ENCODE data around the gene KIF26A. TPM values are rescaled to one million over a fixed set of nuclear protein-coding genes. Genes with fewer than 3 reads are reported as not detected.

Gene KIF26A
- total RNA-seq, 4 donors from 2014 or later: 0.59 to 3.3 (median 1.5) TPM

GRCh38 chr14:104228221-104228620, 89.8 kb downstream of the KIF26A start:
- TF ChIP-seq POLR2A (IDR thresholded peaks at IDR 0.05): no peak
- TF ChIP-seq, protein P1, sequence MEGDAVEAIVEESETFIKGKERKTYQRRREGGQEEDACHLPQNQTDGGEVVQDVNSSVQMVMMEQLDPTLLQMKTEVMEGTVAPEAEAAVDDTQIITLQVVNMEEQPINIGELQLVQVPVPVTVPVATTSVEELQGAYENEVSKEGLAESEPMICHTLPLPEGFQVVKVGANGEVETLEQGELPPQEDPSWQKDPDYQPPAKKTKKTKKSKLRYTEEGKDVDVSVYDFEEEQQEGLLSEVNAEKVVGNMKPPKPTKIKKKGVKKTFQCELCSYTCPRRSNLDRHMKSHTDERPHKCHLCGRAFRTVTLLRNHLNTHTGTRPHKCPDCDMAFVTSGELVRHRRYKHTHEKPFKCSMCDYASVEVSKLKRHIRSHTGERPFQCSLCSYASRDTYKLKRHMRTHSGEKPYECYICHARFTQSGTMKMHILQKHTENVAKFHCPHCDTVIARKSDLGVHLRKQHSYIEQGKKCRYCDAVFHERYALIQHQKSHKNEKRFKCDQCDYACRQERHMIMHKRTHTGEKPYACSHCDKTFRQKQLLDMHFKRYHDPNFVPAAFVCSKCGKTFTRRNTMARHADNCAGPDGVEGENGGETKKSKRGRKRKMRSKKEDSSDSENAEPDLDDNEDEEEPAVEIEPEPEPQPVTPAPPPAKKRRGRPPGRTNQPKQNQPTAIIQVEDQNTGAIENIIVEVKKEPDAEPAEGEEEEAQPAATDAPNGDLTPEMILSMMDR (IDR thresholded peaks at IDR 0.05 in 4 of 5, conservative IDR thresholded peaks at IDR 0.05 in 1 of 5): no peak
- ATAC-seq (no peak), DNase-seq (no peak)
- Histone ChIP-seq H3K36me3 (no peaks in the 10 kb centered on the region), H3K4me3 (no peak overlapping the region), H3K9me3 (no peaks in the 10 kb centered on the region), H3K4me1 (no peaks in the 10 kb centered on the region), H3K27ac (no peak overlapping the region), H3K27me3 (peaks cover 0 to 10% (median 7%) of the 10 kb centered on the region in 3 donors)
- intact Hi-C loops (cut with DNase I; ENCODE audit: low total_unique reads): no loop called here
- in situ Hi-C loops (cut with MboI; ENCODE audit: low sequenced_read_pairs in 4 of 4): no loop called here

GRCh38 chr14:104228716-104229533, 90.5 kb downstream of the KIF26A start:
- Histone ChIP-seq H3K27ac (no peak overlapping the region), H3K36me3 (no peaks in the 10 kb centered on the region), H3K4me1 (no peaks in the 10 kb centered on the region), H3K4me3 (no peak overlapping the region), H3K27me3 (peaks cover 0 to 7% (median 0%) of the 10 kb centered on the region in 3 donors), H3K9me3 (no peaks in the 10 kb centered on the region)
- ATAC-seq: no peak
- in situ Hi-C loops (cut with MboI; ENCODE audit: low sequenced_read_pairs in 4 of 4) (no loop called here), intact Hi-C loops (cut with DNase I; ENCODE audit: low total_unique reads) (no loop called here)
- TF ChIP-seq, protein P1 (IDR thresholded peaks at IDR 0.05 in 4 of 5, conservative IDR thresholded peaks at IDR 0.05 in 1 of 5): no peak
- no peak for TF ChIP-seq POLR2A (IDR thresholded peaks at IDR 0.05)
- DNase-seq: no peak

- intact Hi-C loops (cut with DNase I; ENCODE audit: low total_unique reads) (no loop called here), in situ Hi-C loops (cut with MboI; ENCODE audit: low sequenced_read_pairs in 4 of 4) (no loop called here)
- Histone ChIP-seq H3K9me3 (no peaks in the 10 kb centered on the region), H3K4me1 (no peaks in the 10 kb centered on the region), H3K27ac (no peak overlapping the region), H3K36me3 (no peaks in the 10 kb centered on the region), H3K27me3 (peaks cover 0 to 2% (median 0%) of the 10 kb centered on the region in 3 donors), H3K4me3 (no peak overlapping the region)
- TF ChIP-seq, protein P1 (IDR thresholded peaks at IDR 0.05 in 4 of 5, conservative IDR thresholded peaks at IDR 0.05 in 1 of 5): no peak
- TF ChIP-seq POLR2A (IDR thresholded peaks at IDR 0.05): no peak
- ATAC-seq (no peak), DNase-seq (no peak)
Measured at GRCh38 chr14:104229534-104230055, 91.2 kb downstream of the KIF26A start.

- Histone ChIP-seq H3K27me3 (no peaks in the 10 kb centered on the region), H3K4me3 (no peak overlapping the region), H3K36me3 (no peaks in the 10 kb centered on the region), H3K4me1 (no peaks in the 10 kb centered on the region), H3K9me3 (no peaks in the 10 kb centered on the region), H3K27ac (no peak overlapping the region)
- intact Hi-C loops (cut with DNase I; ENCODE audit: low total_unique reads): no loop called here
- TF ChIP-seq POLR2A (IDR thresholded peaks at IDR 0.05): no peak
- TF ChIP-seq, protein P1 (IDR thresholded peaks at IDR 0.05 in 4 of 5, conservative IDR thresholded peaks at IDR 0.05 in 1 of 5): no peak
- ATAC-seq (no peak), DNase-seq (no peak)
- in situ Hi-C loops (cut with MboI; ENCODE audit: low sequenced_read_pairs in 4 of 4): no loop called here
Measured at GRCh38 chr14:104230119-104230815, 91.9 kb downstream of the KIF26A start.

MicroRNAs within 50 kb of the gene (microRNA counts, 767-probe panel; counts per million panel counts)
- 356 to 448 counts per million in 2 donors for microRNA hsa-miR-203

Small RNA genes within 50 kb of the gene (microRNA-seq; reads per million reads assigned to microRNA genes)
- gene MIR203A (ENCODE audit: borderline replicate concordance in 2 of 2): 0 reads per million in 2 donors
- gene MIR203B (ENCODE audit: borderline replicate concordance in 2 of 2): 0 reads per million in 2 donors

Other genes with a start within 250 kb of the KIF26A start
- 1 to 10 TPM in 1 of 4 donors, under 1 TPM in 2, not detected in 1; 0.17 to 1.5 (median 0.31) TPM for gene TDRD9, start 210.1 kb upstream of the KIF26A start, total RNA-seq
- not detected for gene RD3L, start 196.1 kb upstream of the KIF26A start, total RNA-seq
- gene ASPG, start 52.9 kb upstream of the KIF26A start, total RNA-seq: under 1 TPM in 1 of 4 donors, not detected in 3; 0.20 TPM